HG03175 (cell line): Measurements from ENCODE around the gene G3BP1.
"Not testable (repeated sequence)": the region's sequence is repeated elsewhere in the genome, so short reads cannot be mapped to it uniquely, and the experiment has no call there.

Source experiments
- ATAC-seq: cut with Tn5 transposase; IDR thresholded peaks from one replicate; pipeline ENCODE4 v1.9.1; 2021; ENCODE audit warnings: mild to moderate bottlenecking, moderate library complexity; ENCODE audit not compliant: unreplicated experiment

The G3BP1 gene

GRCh38 chr5:151855701-151856100, 83.9 kb downstream of the G3BP1 start:
- no peak for ATAC-seq

GRCh38 chr5:151856861-151857260, 85.1 kb downstream of the G3BP1 start:
- ATAC-seq: no peak

- ATAC-seq: not testable (repeated sequence)
Observed at GRCh38 chr5:151860867-151861266, 89.1 kb downstream of the G3BP1 start.
